HG03175 (cell line): ENCODE measurements around the gene PHF20.
"Not testable (repeated sequence)": the region's sequence is repeated elsewhere in the genome, so short reads cannot be mapped to it uniquely, and the experiment has no call there.

Experiments
- ATAC-seq: cut with Tn5 transposase; IDR thresholded peaks from one replicate; pipeline ENCODE4 v1.9.1; 2021; ENCODE audit warnings: mild to moderate bottlenecking, moderate library complexity; ENCODE audit not compliant: unreplicated experiment

PHF20 gene

DNA sequence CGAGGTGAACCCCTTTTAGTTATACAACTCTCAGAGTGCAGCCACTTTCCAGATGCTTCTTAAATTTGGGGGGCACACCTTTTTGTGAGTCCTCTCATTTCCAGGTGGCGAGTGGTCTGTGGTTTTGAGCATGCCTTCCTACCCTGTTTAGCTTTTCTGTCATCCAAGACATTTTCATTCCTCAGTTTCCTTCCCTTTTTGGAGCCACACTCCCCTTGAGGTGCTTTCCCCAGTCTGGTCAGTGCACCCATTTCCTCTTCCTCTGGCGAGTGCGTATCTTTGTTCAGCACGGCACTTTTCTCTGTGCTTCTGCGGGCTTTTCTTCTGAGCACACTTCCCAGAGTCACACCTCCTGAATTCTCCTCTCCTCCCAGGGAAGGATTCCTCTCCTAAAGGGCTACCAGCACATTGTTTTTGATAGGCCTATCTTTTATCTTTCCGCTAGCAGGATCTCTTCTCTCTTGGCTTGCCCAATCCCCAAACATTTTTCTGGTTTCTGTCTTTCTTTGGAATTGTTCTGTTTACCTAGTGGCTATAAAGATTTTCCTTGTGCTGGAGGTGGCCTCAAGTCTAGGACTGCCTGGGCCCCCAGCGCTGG, 1.4 kb downstream of the PHF20 start:
- ATAC-seq: no peak

DNA sequence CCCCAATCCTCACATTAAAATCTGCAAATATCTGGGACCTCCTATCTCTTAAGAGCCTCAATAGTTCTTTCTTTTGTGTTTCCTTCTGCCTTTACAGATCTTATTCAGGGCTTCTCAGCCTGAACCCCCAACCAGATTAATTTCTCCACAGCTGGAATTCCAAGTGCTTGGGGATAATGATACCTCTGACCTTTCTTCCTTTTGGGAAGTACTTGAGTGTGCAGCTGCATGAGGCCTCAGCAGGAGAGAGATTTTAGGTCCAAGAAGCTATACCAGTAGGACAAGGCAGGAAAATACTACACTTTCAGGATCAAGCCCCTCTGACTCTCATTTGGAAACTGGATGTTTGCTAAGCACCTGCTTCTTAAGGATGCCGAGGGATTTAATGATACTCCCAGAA, 2.6 kb downstream of the PHF20 start:
- ATAC-seq: no peak

DNA sequence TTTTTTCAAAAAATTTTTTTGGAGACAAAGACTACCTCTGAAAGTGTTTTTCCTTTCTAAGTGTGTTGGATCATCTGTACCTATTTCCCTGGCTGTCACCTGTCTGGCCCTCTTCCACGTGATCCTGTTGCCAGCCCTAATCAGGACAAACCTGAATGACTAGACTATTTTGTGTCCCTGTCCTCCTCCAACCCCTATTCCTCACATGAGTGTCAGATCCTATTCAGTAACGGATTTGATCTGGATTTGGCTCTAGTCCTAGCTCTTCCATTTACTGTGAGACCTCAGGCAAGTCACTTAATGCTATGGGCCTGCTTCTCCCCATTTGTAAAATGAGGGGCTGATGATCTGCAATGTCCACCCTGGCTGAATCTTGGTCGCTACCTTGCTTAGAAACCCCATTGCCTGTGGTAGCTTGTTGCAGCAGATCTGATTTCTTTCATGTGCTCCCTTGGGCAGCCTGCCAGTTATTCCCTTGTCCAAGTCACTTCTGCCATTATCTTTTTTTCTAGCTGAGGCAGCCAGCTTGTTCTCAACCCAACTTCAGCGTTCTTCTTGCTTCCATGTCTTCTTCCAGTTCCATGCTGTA, 4.8 kb downstream of the PHF20 start:
- no peak for ATAC-seq

DNA sequence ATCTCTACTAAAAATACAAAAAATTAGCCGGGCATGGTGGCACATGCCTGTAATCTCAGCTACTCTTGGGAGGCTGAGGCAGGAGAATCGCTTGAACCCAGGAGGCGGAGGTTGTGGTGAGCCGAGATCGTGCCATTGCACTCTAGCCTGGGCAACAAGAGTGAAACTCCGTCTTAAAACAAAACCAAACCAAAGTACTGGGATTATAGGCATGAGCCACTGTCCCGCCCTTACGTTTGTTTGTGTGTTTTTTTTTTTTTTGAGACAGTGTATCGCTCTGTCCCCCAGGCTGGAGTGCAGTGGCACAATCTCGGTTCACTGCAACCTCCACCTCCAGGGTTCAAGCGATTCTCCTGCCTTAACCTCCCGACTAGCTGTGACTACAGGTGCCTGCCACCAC, 12.0 kb downstream of the PHF20 start:
- not testable (repeated sequence) for ATAC-seq

DNA sequence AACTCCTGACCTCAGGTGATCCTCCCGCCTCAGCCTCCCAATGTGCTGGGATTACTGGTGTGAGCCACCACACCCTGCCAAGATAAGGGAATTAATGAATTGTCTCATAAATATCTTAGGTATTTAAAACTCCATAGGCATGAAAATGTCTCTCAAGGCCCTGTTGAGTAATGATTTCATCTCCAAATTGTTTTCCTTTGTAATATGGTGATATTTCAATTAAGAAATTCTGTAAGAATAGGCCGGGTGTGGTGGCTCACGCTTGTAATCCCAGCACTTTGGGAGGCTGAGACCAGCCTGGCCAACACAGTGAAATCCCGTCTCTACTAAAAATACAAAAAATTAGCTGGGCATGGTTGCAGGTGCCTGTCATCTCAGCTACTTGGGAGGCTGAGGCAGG, 13.7 kb downstream of the PHF20 start:
- not testable (repeated sequence) for ATAC-seq

DNA sequence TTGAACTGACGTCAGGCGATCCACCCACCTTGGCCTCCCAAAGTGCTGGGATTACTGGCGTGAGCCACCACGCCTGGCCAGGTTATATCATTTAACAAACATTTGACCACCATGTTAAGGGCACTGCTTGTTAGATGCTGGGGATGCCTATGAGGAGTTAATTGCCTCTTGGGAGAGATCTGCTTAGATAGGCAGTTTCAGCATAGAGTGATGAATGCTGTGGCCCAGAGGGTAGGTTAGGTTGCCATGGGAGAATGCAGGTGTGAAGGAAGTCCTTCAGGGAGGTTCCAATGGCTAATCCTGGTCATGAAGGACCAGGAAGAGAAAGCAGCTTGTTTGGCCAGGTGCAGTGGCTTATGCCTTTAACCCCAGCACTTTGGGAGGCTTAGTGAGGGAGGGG, 17.0 kb downstream of the PHF20 start:
- ATAC-seq: no peak

DNA sequence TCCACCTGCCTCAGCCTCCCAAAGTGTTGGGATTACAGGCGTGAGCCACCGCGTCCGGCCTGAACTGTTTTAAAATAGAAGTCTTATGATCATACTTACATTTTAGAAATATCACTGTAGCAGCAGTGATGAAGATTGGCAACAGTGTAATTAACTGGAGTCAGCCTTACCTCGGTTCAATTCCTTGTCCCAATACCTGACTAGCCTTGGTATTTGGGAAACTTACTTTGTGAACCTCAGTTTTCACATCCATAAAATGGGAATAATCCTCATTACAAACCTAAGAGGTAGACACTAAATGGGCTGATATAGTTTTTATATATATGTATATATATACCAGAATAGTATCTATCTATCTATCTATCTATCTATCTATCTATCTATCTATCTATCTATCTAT, 19.3 kb downstream of the PHF20 start:
- no peak for ATAC-seq

DNA sequence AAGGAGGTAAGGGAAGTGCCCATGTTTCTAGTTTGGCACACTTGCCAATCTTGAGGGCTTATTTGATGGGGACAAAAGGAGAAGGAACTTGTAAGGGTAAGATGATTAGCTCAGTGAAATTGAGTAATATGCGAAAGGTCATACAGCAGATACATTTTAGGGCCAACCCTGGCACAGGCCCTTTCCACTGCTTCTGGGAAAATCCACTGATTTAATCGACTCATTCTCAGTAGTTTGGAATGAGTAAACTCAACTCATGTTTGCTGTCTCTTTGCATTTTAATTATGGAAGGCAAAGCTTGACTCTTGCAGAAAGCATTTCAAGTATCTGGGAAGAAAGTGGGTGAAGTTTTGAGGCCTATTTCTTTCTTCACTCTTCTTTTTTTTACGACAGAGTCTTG, 20.0 kb downstream of the PHF20 start:
- no peak for ATAC-seq

DNA sequence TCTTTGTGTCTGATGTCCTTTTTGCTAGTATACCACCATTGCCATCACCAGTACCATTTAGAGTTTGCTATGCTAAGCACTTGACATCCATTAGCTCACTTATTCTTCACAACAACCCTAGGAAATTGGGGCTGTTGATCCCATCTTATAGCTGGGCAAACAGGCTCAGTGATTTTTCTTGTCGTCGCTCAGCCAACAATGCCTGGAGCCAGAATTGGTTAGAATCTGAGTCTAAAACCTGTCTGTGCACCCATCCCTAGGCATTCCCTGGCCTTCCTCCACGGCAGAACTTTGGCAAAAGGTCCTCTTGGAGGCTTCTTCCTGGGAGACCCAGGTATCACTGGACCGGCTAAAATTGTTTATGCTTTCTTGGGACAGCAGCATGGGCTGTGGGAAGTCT, 20.9 kb downstream of the PHF20 start:
- no peak for ATAC-seq

DNA sequence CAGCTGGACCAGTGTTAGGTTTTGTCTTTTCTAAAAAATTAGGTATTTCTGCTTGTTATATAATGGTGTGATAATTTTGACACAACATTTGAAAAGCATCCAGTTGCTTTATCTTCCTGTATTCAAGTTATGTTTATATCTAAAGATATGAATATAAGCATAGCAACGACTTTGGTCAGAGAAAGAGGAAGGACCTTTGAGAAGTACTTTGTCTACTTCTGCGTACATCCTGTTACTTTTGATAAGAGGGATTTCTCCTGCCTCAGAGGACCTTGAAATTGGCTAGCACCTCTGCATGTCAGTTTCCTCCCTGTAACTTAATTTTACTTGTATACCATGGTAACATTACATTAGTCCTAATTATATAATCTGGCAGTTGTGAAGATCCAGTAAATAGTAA, 24.8 kb downstream of the PHF20 start:
- no peak for ATAC-seq

DNA sequence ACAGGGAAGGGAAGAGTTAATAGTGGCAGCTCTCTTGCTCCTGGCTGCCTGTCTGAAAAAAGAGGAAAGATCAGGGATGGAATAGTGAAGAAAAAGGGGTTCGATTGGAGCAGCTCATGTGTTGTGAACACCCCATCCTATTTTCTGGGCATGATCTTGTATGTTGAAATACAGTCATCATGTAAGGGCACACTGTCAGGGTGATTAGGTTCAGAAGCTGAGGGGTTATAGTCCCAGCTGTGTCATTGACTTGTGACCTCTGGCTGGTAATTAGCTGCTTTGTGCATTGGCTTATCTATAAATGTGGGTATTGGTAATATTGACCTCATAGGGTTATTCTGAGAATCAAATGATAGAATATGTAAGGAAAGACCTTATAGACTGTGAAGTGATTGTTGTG, 30.1 kb downstream of the PHF20 start:
- no peak for ATAC-seq

DNA sequence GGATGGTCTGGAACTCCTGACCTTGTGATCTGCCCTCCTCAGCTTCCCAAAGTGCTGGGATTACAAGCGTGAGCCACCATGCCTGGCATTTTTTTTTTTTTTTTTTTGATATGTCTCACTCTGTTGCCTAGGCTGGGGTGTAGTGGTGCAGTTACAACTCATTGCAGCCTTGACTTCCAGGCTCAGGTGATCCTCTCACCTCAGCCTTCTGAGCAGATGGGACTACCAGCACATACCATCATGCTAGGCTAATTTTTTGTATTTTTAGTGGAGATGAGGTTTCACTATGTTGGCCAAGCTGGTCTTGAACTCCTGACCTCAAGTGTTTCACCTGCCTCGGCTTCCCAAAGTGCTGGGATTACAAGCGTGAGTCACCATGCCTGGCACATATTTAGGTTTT, 34.3 kb downstream of the PHF20 start:
- no peak for ATAC-seq

DNA sequence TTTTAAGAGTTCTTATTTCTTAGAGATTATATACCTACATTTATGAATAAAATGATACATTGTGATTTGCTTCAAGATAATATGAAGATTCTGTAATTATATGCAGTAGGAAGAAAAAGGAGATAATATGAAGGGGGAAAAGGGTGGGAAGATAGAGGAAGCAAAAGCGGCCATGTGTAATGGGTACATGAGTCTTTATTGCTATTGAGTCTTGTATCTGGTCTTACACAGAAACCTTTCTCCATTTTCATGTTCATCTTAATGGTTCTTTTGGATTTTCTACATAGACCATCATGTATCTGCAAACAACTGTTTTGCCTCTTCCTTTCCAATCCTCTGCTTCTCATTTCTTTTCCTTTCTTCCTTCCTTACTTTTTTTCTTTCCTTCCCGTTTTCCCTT, 36.1 kb downstream of the PHF20 start:
- no peak for ATAC-seq

DNA sequence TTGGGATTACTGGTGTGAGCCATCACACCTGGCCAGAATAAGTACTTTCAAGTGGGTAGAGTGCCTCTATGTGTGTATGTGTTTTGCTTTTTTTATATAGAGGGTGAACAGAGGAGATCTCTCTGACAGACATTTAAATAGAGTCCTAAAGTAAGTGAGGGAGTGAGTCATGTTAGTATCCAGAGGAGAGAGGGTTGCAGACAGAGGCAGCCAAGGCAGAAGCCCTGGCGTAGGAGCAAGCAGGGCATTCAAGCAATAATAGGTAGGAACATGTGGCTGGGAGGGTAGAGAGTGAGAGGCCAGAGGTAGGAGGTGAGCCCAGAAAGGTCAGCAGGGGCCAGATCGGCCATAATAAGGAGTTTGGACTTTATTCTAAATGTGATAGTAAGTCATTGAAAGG, 48.9 kb downstream of the PHF20 start:
- ATAC-seq: no peak

DNA sequence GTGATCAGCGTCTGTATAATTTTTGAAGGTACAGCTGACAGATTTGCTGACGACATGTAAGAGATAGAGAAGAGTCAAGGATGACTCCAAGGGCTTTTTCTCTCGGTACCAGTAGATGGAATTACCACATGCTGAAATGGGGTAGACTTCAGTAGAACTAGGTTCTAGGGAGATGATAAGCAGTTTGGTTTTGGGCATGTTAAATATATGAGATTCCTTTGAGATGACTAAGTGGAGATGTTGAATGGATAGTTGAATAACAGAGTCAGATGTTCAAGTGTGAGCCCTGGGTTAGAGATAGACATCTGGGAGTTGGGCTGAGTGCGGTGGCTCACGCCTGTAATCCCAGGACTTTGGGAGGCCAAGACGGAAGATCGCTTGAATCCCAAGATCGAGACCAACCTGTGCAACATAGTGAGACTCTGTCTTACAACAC, 50.0 kb downstream of the PHF20 start:
- no peak for ATAC-seq

DNA sequence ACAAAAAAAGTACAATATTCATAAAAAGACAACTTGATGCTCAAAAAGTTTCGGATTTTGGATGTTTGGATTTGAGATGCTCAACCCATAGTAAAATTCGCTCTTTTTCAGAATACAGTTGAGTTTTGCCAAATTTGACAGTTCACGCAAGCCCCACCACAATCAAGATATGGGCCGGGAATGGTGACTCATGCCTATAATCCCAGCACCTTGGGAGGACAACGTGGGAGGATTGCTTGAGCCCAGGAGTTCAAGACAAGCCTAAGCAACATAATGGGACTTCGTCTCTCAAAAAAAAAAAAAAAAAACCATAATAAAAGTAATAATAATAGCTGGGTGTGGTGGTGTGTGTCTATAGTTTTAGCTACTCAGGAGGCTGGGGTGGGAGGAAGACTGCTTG, 51.3 kb downstream of the PHF20 start:
- no peak for ATAC-seq

DNA sequence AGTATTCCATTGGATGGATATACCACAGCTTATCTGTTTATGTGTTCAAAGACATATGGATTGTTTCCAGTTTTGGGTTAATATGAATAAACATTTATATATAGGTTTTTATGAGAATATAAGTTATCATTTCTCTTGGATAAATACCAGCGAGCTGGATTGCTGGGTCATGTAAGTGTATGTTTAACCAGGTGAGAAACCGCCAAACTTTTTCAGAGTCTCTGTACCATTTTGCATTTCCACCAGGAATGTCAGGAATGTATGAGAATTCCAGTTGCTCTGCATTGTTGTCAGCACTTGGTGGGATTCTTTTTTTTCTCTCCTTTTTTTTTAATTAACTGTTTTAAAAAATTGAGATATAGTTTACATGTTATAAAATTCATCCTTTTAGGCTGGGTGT, 52.1 kb downstream of the PHF20 start:
- ATAC-seq: no peak

DNA sequence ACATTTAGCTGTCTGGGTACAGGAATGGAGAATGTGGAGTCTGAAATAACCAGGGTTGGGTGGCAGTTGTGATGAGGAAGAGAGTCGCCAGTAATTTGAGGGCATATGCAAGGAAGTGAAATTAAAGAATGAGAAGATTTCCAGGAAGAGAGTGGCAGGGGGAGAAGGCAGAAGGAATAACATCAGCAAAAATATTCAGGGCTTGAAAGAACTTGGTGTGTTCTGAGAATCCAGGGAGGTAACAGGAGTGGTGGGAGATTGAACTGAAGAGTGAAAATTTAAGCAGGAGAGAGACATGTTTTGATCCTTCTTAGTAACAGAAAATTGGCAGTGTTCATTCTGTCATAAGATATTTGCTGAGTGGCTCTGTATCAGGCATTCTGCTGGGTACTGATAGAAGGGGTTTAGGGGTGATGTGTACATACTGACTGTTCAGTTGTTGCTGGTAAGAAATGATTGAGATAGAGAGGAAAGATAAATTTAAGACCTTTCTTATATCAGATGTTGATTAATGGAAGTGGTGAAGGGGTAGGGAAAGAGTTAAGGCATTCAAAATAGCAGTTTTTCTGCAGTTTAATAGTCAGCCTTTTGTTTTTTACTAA, 54.7 kb downstream of the PHF20 start:
- no peak for ATAC-seq

DNA sequence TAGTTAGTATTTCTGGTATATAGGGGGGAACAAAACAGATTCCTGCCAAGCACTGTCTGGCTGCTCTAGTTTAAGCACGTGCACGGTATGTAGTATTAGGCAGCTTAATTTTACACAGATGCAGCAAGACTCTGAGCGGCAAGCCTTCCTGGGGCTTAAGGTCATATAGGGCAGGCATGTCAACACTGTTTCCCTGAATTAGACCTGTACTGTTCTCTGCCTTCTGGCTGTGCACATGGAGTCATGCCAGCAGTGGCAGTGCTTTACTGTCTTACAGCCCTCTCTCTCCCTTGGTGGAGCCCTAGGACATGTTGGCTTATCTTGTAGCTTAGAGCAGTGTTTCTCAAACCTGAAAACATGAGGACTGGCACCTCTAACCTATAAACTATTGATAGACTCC, 56.6 kb downstream of the PHF20 start:
- no peak for ATAC-seq

DNA sequence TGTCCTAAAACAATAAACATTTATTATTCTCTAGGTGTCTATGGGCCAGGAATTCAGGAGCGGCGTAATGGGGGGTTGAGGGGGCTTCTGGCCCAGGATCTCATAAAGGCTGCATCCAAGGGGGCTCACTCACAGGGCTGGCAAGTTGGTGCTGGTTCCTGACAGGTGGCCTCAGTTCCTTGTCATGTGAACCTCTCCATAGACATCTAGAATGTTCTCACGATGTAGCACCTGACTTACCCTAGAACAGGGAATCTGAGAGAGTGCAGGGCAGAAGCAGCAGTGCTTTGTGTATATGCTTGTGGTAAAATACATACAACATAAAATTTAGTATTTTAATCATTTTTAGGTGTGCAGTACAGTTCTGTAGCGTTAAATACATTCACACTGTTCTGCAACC, 57.1 kb downstream of the PHF20 start:
- no peak for ATAC-seq

DNA sequence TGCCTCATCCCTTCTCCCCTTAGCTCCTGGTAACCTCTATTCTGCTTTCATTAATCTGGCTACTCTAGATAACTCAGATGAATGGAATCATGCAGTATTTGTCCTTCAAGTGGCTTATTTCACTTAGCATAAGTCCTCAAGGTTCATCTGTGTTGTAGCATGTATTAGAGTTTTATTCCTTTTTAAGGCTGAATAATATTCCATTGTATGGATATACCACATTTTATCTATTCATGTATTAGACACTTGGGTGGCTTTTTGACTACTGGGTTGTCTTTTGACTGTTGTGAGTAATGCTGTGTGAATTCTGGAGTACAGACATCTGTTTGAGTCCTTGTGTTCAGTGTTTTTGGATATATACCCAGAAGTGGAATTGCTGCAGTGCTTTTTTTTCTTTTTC, 58.4 kb downstream of the PHF20 start:
- ATAC-seq: no peak

DNA sequence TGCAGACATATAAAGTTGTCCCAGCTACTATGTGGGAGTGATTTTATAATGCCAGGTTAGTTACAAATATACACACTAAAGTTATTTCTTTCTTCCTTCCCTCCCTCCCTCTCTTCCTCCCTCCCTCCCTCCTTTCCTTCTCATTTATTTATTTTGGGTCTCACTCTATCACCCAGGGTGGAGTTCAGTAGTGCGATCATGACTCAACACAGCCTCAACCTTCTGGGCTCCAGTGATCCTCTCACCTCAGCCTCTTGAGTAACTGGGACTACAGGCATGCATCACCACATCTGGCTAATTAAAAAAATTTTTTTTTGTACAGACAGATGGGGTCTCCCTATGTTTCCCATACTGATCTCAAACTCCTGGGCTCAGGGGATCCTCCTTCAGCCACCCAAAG, 59.2 kb downstream of the PHF20 start:
- no peak for ATAC-seq

DNA sequence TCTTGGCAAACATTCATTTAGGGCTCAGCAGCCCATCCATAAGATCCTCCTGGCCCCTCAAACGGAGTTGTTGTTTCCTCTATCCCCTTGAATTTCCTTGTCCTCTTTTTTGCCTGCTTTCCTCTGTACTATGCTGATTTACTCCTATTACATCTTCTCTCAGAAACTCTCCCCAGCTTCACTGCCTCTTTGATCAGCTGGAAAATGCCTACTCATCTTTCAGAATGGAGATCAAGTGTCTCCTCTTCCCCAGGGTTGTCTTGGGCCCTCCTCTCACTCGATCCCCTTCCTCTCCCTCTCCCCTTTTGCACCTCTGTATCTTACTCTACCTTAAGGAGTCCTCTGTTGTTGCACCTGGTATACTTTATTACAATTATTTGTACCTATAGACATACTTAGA, 60.2 kb downstream of the PHF20 start:
- no peak for ATAC-seq
